Hepatocyte (in vitro differentiated cells): ENCODE data around the gene FOXA1.

Experiments
- EZH2 ChIP-seq: fragments of 200-600 bp; sonication (generic); IDR thresholded peaks from 2 replicates; pipeline ENCODE4 v1.6.1; 2016; ENCODE audit warnings: antibody characterized with exemption, mild to moderate bottlenecking, borderline replicate concordance
- EZH2phosphoT487 ChIP-seq: fragments of 200-600 bp; sonication (generic); IDR thresholded peaks from one replicate; pipeline ENCODE4 v1.6.1; 2018; ENCODE audit warnings: antibody characterized with exemption, mild to moderate bottlenecking, low read depth, moderate library complexity; ENCODE audit not compliant: unreplicated experiment, severe bottlenecking
- TF ChIP-seq, protein P1 (sequence below): fragments of 200-600 bp; sonication (generic); IDR thresholded peaks from 2 replicates; pipeline ENCODE4 v1.5.1; 2016; ENCODE audit warnings: antibody characterized with exemption, mild to moderate bottlenecking; ENCODE audit not compliant: poor library complexity

DNA sequence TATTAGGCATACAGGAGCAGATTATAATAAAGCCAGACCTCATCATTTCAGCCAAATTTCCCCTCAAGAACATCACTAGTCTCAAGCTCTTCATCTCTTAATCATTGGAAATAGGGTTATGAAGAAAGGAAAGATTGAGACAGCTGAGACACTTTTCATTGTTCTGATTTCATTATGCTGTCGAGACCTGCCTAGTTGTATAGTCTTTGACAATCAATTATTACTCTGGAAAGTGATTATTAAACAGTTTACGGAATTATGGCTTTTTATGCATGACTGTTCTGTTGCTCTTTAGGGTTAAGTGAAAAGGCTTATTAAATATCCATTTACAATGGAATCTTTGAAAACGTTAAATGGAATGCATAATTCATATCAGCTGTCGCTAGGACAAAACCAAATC is 48.7 kb upstream of the FOXA1 start:
- TF ChIP-seq, protein P1, sequence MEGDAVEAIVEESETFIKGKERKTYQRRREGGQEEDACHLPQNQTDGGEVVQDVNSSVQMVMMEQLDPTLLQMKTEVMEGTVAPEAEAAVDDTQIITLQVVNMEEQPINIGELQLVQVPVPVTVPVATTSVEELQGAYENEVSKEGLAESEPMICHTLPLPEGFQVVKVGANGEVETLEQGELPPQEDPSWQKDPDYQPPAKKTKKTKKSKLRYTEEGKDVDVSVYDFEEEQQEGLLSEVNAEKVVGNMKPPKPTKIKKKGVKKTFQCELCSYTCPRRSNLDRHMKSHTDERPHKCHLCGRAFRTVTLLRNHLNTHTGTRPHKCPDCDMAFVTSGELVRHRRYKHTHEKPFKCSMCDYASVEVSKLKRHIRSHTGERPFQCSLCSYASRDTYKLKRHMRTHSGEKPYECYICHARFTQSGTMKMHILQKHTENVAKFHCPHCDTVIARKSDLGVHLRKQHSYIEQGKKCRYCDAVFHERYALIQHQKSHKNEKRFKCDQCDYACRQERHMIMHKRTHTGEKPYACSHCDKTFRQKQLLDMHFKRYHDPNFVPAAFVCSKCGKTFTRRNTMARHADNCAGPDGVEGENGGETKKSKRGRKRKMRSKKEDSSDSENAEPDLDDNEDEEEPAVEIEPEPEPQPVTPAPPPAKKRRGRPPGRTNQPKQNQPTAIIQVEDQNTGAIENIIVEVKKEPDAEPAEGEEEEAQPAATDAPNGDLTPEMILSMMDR = no peak
- TF ChIP-seq EZH2 (no peak), EZH2phosphoT487 (no peak)
